Spleen (tissue), 11 donors: ENCODE data around the gene SDK1. TPM values are rescaled to one million over a fixed set of nuclear protein-coding genes. Genes with fewer than 3 reads are reported as not detected.

Experiments used
- DNase-seq: peaks from one replicate; pipeline ENCODE4 v3.0.0-alpha.2; 2020
- H3K27ac ChIP-seq, 8 donors: fragments of 200-600 bp; sonication (generic) in 7 of 8; 1 replicate in 4 of 8; 2 replicates in 4 of 8; pipeline versions ENCODE4 v1.5.0 to v1.8.0; 2016 to 2021; ENCODE audit warnings: inconsistent platforms in 4 of 8, mild to moderate bottlenecking in 4 of 8, moderate library complexity in 1 of 8
- H3K27me3 ChIP-seq, 7 donors: fragments of 200-600 bp; sonication (generic) in 6 of 7; replicated peaks in 1 of 7; 1 replicate in 4 of 7; 2 replicates in 3 of 7; pipeline versions ENCODE4 v1.5.0 to v1.8.0; 2016 to 2021; ENCODE audit warnings: inconsistent platforms in 3 of 7, mild to moderate bottlenecking in 1 of 7
- H3K36me3 ChIP-seq, 6 donors: fragments of 200-600 bp; sonication (generic) in 5 of 6; 1 replicate in 4 of 6; 2 replicates in 2 of 6; pipeline versions ENCODE4 v1.5.0 to v1.8.0; 2016 to 2021; ENCODE audit warnings: inconsistent platforms in 2 of 6
- H3K4me1 ChIP-seq, 6 donors: fragments of 200-600 bp; sonication (generic) in 5 of 6; 1 replicate in 3 of 6; 2 replicates in 3 of 6; pipeline versions ENCODE4 v1.5.0 to v1.8.0; 2016 to 2021; ENCODE audit warnings: inconsistent platforms in 3 of 6
- H3K4me3 ChIP-seq, 8 donors: fragments of 200-600 bp; sonication (generic) in 7 of 8; 1 replicate in 4 of 8; 2 replicates in 4 of 8; pipeline versions ENCODE4 v1.5.0 to v1.8.0; 2016 to 2021; ENCODE audit warnings: inconsistent platforms in 4 of 8, mild to moderate bottlenecking in 4 of 8, moderate library complexity in 2 of 8
- H3K9me3 ChIP-seq, 8 donors: fragments of 200-600 bp; sonication (generic) in 7 of 8; 1 replicate in 4 of 8; 2 replicates in 4 of 8; pipeline versions ENCODE4 v1.5.0 to v1.8.0; 2016 to 2021; ENCODE audit warnings: inconsistent platforms in 4 of 8
- POLR2A ChIP-seq, 3 donors: fragments of 450-650 bp; IDR thresholded peaks; one replicate each; pipeline ENCODE4 v1.5.1; 2017; ENCODE audit warnings: antibody characterized with exemption in 3 of 3, mild to moderate bottlenecking in 1 of 3
- POLR2AphosphoS5 ChIP-seq, 3 donors: sonication (generic); formaldehyde crosslinking; IDR thresholded peaks; one replicate each; pipeline ENCODE4 v1.5.1; 2017; ENCODE audit warnings: antibody characterized with exemption in 3 of 3
- whole genome bisulfite sequencing, 5 donors: extraction: QIAGEN DNeasy Blood & Tissue Kit in 3 of 5; methylation state at CpG; one replicate each; pipeline versions ENCODE4 v1.1.5 to v1.1.7; 2013 to 2018; 5-methylcytosine and 5-hydroxymethylcytosine counted together
- intact Hi-C: fragments of 100-400 bp; cut with DNase I; formaldehyde crosslinking; loops from one replicate; pipeline ENCODE4 v1.15.0; 2023; ENCODE audit warnings: low total_unique reads
- polyA plus RNA-seq, 3 donors: library from polyadenylated mRNA; stranded (reverse); fragments of 200-250 nt; gene quantifications; one replicate each; pipeline ENCODE4 v1.2.1, GENCODE V29; 2013
- total RNA-seq, 7 donors: library from RNA; depleted of rRNA in 3 of 7; stranded (reverse); fragments of >200 nt in 3 of 7; fragmentation: NEBNext Ultra II Directional in 4 of 7; extraction: Animal tissue kit (Norgen Biotek cat#: 25700) in 4 of 7; gene quantifications; one replicate each; pipeline versions ENCODE4 v1.1.0 to v1.2.1, GENCODE V29; 2016 to 2021
- TF ChIP-seq, protein P1 (sequence below), 11 experiments: fragments of 200-600 bp in 7 of 11; fragments of 450-650 bp in 4 of 11; sonication (generic) in 4 of 11; IDR thresholded peaks in 8 of 11; conservative IDR thresholded peaks in 3 of 11; 1 replicate in 7 of 11; 2 replicates in 4 of 11; pipeline versions ENCODE4 v1.4.0 to v1.8.0; 2016 to 2021; ENCODE audit warnings: antibody characterized with exemption in 11 of 11, inconsistent platforms in 4 of 11, mild to moderate bottlenecking in 1 of 11
- donor health status: healthy with polysubstance abuse.
- donor health status: DM: no; HTN: no; CAD: no; lungs with moderate emphysema.
- donor health status: DM: no; HTN: no; CAD: no.
- donor health status: Bipolar disorder and iron deficiency.
- donor health status: healthy.
- donor health status: DM: no; HTN: no; CAD: no.
- donor health status: DM: yes; HTN: yes; CAD: no.

The SDK1 gene
- total and polyA plus RNA-seq, 10 donors: 3.2 to 54.1 (median 35.1) TPM

DNA sequence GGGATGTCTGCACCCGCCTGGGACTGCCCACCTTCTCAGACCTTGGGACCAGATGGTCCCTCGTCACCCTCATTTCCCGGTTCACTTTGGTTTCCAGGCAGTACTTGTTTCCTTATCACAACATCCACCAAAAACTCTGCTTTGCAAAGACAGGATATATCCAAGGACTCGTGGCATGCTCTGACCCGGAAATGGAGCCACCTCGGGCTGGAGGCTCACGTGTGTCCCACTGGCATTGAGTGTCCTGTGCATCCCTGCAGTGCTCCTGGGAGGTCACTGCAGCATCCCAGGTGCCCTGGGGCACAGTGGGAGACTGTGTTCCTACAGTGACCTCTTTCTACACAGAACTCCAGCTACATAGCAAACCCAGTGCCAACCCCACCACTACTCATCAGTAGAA is 769.2 kb downstream of the SDK1 start:
- Histone ChIP-seq H3K4me1 (peaks cover 0 to 36% (median 13%) of the 10 kb centered on the region in 6 donors), H3K36me3 (no peaks in the 10 kb centered on the region), H3K27ac (peak overlapping the region in 6 of 8 donors; percentile 20 to 87 (median 80)), H3K27me3 (no peaks in the 10 kb centered on the region), H3K9me3 (no peaks in the 10 kb centered on the region), H3K4me3 (no peak overlapping the region)
- intact Hi-C loops: no loop called here
- WGBS, 5 donors: 67 to 77% (median 73%) methylated on average over 7 of the region's 7 CpGs
- DNase-seq: peak; percentile 85
- TF ChIP-seq POLR2AphosphoS5 (IDR thresholded peaks at IDR 0.05) (peak; percentile 61 to 81 (median 78)), POLR2A (IDR thresholded peaks at IDR 0.05) (no peak)
- TF ChIP-seq, protein P1, sequence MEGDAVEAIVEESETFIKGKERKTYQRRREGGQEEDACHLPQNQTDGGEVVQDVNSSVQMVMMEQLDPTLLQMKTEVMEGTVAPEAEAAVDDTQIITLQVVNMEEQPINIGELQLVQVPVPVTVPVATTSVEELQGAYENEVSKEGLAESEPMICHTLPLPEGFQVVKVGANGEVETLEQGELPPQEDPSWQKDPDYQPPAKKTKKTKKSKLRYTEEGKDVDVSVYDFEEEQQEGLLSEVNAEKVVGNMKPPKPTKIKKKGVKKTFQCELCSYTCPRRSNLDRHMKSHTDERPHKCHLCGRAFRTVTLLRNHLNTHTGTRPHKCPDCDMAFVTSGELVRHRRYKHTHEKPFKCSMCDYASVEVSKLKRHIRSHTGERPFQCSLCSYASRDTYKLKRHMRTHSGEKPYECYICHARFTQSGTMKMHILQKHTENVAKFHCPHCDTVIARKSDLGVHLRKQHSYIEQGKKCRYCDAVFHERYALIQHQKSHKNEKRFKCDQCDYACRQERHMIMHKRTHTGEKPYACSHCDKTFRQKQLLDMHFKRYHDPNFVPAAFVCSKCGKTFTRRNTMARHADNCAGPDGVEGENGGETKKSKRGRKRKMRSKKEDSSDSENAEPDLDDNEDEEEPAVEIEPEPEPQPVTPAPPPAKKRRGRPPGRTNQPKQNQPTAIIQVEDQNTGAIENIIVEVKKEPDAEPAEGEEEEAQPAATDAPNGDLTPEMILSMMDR (IDR thresholded peaks at IDR 0.05 in 8 of 11, conservative IDR thresholded peaks at IDR 0.05 in 3 of 11): no peak

GRCh38 chr7:4071370-4072058 is 770.5 kb downstream of the SDK1 start:
- Histone ChIP-seq H3K27me3 (no peaks in the 10 kb centered on the region), H3K4me3 (no peak overlapping the region), H3K36me3 (peaks cover 0 to under 1% (median 0%) of the 10 kb centered on the region in 6 donors), H3K27ac (peak overlapping the region in 5 of 8 donors; percentile 49 to 87 (median 66)), H3K4me1 (peaks cover 0 to 34% (median 12%) of the 10 kb centered on the region in 6 donors), H3K9me3 (no peaks in the 10 kb centered on the region)
- intact Hi-C loops: no loop called here
- 74 to 83% (median 80%) methylated on average over 11 of the region's 11 CpGs for WGBS, 5 donors
- no peak for DNase-seq
- TF ChIP-seq, protein P1 (IDR thresholded peaks at IDR 0.05 in 8 of 11, conservative IDR thresholded peaks at IDR 0.05 in 3 of 11): no peak

- no peak for TF ChIP-seq POLR2AphosphoS5 (IDR thresholded peaks at IDR 0.05)
- no peak for TF ChIP-seq POLR2A (IDR thresholded peaks at IDR 0.05)
- TF ChIP-seq, protein P1 (IDR thresholded peaks at IDR 0.05 in 8 of 11, conservative IDR thresholded peaks at IDR 0.05 in 3 of 11): no peak
- peaks cover 0 to 5% (median 0%) of the 10 kb centered on the region in 8 donors for H3K9me3 ChIP-seq
- peaks cover 0 to 30% (median 10%) of the 10 kb centered on the region in 6 donors for H3K4me1 ChIP-seq
- peaks cover 0 to 9% (median 1%) of the 10 kb centered on the region in 6 donors for H3K36me3 ChIP-seq
- WGBS, 5 donors: 73 to 85% (median 83%) methylated on average over 20 of the region's 20 CpGs
- no peak overlapping the region for H3K4me3 ChIP-seq
- intact Hi-C loops: no loop called here
- peak overlapping the region in 4 of 8 donors; percentile 49 to 87 (median 74) for H3K27ac ChIP-seq
- no peaks in the 10 kb centered on the region for H3K27me3 ChIP-seq
- DNase-seq: no peak
Observed at GRCh38 chr7:4072161-4072925, 771.3 kb downstream of the SDK1 start.

- H3K4me3 ChIP-seq: no peak overlapping the region
- peaks cover 0 to 7% (median 0%) of the 10 kb centered on the region in 8 donors for H3K9me3 ChIP-seq
- H3K4me1 ChIP-seq: peaks cover 0 to 26% (median 9%) of the 10 kb centered on the region in 6 donors
- DNase-seq: no peak
- no peak overlapping the region for H3K27ac ChIP-seq
- WGBS, 5 donors: 91 to 96% (median 93%) methylated on average over 10 of the region's 10 CpGs
- intact Hi-C loops: no loop called here
- TF ChIP-seq POLR2AphosphoS5 (IDR thresholded peaks at IDR 0.05) (no peak), POLR2A (IDR thresholded peaks at IDR 0.05) (no peak)
- TF ChIP-seq, protein P1 (IDR thresholded peaks at IDR 0.05 in 8 of 11, conservative IDR thresholded peaks at IDR 0.05 in 3 of 11): no peak
- peaks cover 0 to 11% (median 1%) of the 10 kb centered on the region in 6 donors for H3K36me3 ChIP-seq
- H3K27me3 ChIP-seq: no peaks in the 10 kb centered on the region
Observed at GRCh38 chr7:4073052-4073451, 772.0 kb downstream of the SDK1 start.
